Measurements from ENCODE around the gene ZNF660. TPM values are rescaled to one million over a fixed set of nuclear protein-coding genes. Genes with fewer than 3 reads are reported as not detected.

ZNF660 gene
- total and polyA plus RNA-seq, 9 of the 15 experiments (the other 6 are each of a cell fraction or from before 2014, with no cell fraction given) = 0.06 to 0.65 (median 0.17) TPM

DNA sequence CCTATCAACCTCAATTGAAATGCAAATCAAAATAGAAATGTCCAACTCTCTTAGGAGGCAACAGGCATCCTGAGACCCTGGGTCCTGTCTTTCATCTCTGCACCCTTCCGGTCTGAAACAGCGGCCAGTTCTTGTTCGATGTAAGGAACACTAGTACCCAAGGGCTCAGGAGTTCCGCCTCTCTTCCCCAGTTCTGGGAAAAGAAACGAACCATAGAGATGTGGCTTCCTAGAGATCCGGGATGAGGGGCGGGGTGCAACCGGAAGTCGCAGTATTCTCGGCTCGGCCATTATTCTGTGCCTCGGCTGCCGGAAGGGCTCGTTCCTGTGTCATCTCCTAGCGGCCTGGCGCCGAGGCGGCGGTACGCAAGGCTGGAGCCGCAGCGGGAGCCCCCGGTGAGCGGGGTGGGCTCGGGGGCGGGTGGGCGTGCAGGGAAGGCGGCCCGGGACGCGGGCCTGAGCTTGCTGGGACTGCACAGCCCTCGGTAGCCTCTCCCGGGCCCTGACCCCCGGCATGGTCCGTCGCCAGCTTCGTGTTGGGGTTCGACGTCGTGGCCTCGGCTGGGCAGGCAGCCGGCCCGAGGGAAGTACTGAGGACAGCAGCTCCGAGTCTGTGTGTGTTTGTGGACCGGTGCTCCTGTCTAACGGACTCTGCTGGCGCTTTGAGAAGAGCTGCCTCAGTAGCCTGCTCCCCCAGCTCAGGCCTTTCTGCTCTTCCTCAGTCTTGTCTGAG is 40.2 kb downstream of the ZNF660 start, which contains the start of gene ZNF197 (continued):
- TF ChIP-seq FOXK1 (CRISPR knock-in tag; IDR thresholded peaks at IDR 0.05; ENCODE audit: borderline replicate concordance) = 0 out of 2 replicates have a peak, but pooled peaks have one; percentile 60
- TF ChIP-seq CBX1 (IDR thresholded peaks at IDR 0.05; ENCODE audit: low read depth) = peak; percentile 60; the same call in 1 of the 2 replicates
- TF ChIP-seq MEIS2 (IDR thresholded peaks at IDR 0.05; ENCODE audit: partially characterized antibody) = peak; percentile 24
- 0 out of 2 replicates have a peak, but pooled peaks have one; percentile 18 for TF ChIP-seq ERF (CRISPR knock-in tag; IDR thresholded peaks at IDR 0.05)
- peak; percentile 85 for TF ChIP-seq VEZF1 (CRISPR knock-in tag; IDR thresholded peaks at IDR 0.05)
- TF ChIP-seq RBFOX2 (IDR thresholded peaks at IDR 0.05; ENCODE audit: low read depth, low read length) = peak; percentile 93
- TF ChIP-seq CTBP1 (IDR thresholded peaks at IDR 0.05; ENCODE audit: borderline replicate concordance) = peak; percentile 58; the same call in 1 of the 2 replicates
- TF ChIP-seq TBP (optimal IDR thresholded peaks at IDR 0.05; ENCODE audit: low read depth, low read length) = peak; percentile 82
- TF ChIP-seq E2F1 (CRISPR knock-in tag; IDR thresholded peaks at IDR 0.05) = peak; percentile 38; the same call in 1 of the 2 replicates
- TF ChIP-seq KDM5B (IDR thresholded peaks at IDR 0.05; ENCODE audit: insufficient replicate concordance, low read depth, low read length) = peak; percentile 66
- no peak for TF ChIP-seq TCF7L2 (IDR thresholded peaks at IDR 0.05; ENCODE audit: low read depth, low read length)
- TF ChIP-seq, protein P1, sequence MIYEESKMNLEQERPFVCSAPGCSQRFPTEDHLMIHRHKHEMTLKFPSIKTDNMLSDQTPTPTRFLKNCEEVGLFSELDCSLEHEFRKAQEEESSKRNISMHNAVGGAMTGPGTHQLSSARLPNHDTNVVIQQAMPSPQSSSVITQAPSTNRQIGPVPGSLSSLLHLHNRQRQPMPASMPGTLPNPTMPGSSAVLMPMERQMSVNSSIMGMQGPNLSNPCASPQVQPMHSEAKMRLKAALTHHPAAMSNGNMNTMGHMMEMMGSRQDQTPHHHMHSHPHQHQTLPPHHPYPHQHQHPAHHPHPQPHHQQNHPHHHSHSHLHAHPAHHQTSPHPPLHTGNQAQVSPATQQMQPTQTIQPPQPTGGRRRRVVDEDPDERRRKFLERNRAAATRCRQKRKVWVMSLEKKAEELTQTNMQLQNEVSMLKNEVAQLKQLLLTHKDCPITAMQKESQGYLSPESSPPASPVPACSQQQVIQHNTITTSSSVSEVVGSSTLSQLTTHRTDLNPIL (CRISPR knock-in tag; IDR thresholded peaks at IDR 0.05) = no peak
- no peak; the same call in none of the 2 replicates for TF ChIP-seq SMAD4 (CRISPR knock-in tag; conservative IDR thresholded peaks at IDR 0.05)
- peak; percentile 89 for TF ChIP-seq ETV5 (CRISPR knock-in tag; IDR thresholded peaks at IDR 0.05; ENCODE audit: low read depth)
- no peak for TF ChIP-seq SRSF7 (optimal IDR thresholded peaks at IDR 0.05; ENCODE audit: low read depth, low read length)
- peak; percentile 55; the same call in 1 of the 2 replicates for TF ChIP-seq ZZZ3 (IDR thresholded peaks at IDR 0.05)
- TF ChIP-seq HDAC8 (tag; IDR thresholded peaks at IDR 0.05) = no peak
- TF ChIP-seq NR3C1 (CRISPR knock-in tag; IDR thresholded peaks at IDR 0.05) = no peak
- TF ChIP-seq FIP1L1 (IDR thresholded peaks at IDR 0.05; ENCODE audit: low read depth, low read length, poor library complexity, severe bottlenecking) = peak; percentile 35
- TF ChIP-seq, protein P2, sequence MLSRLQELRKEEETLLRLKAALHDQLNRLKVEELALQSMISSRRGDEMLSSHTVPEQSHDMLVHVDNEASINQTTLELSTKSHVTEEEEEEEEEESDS (CRISPR knock-in tag; IDR thresholded peaks at IDR 0.05) = no peak
- TF ChIP-seq TGIF2 (CRISPR knock-in tag; IDR thresholded peaks at IDR 0.05) = no peak
- TF ChIP-seq KLF13 (tag; IDR thresholded peaks at IDR 0.05; ENCODE audit: borderline replicate concordance, low read depth) = peak; percentile 91; the same call in 1 of the 2 replicates
- no peak for TF ChIP-seq JUNB (CRISPR knock-in tag; conservative IDR thresholded peaks at IDR 0.05)
- TF ChIP-seq BRD4 (IDR thresholded peaks at IDR 0.05) = peak; percentile 49; the same call in 1 of the 2 replicates
